ENCODE results near the gene NDUFC1.

DNA sequence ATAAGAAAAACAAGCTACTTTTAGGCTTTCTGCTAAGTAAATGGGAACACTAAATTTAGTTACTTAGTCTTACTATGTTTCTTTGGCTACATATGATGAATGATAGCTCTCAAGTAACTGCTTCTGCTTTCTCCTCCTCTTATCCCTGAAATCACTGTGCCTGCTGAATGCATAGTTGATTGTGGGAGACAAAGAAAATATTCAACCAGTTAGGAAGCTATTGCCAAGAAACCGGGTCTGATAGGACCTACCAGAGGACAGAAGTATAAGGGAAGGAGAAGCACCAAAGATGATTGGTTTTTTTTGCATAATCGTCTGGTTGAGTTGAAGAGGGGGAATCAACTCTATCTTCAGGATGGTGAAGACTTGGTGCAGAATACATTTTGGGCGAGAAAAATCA, 28.0 kb upstream of the NDUFC1 start:
- TF ChIP-seq, protein P1, sequence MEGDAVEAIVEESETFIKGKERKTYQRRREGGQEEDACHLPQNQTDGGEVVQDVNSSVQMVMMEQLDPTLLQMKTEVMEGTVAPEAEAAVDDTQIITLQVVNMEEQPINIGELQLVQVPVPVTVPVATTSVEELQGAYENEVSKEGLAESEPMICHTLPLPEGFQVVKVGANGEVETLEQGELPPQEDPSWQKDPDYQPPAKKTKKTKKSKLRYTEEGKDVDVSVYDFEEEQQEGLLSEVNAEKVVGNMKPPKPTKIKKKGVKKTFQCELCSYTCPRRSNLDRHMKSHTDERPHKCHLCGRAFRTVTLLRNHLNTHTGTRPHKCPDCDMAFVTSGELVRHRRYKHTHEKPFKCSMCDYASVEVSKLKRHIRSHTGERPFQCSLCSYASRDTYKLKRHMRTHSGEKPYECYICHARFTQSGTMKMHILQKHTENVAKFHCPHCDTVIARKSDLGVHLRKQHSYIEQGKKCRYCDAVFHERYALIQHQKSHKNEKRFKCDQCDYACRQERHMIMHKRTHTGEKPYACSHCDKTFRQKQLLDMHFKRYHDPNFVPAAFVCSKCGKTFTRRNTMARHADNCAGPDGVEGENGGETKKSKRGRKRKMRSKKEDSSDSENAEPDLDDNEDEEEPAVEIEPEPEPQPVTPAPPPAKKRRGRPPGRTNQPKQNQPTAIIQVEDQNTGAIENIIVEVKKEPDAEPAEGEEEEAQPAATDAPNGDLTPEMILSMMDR (conservative IDR thresholded peaks at IDR 0.05; ENCODE audit: low read depth, low read length): no peak
- TF ChIP-seq FOS (IDR thresholded peaks at IDR 0.05; ENCODE audit: low read depth, low read length) (no peak), POLR2A (IDR thresholded peaks at IDR 0.05; ENCODE audit: low read depth, low read length) (no peak), MXI1 (IDR thresholded peaks at IDR 0.05; ENCODE audit: borderline replicate concordance, low read depth, low read length) (no peak), CHD1 (IDR thresholded peaks at IDR 0.05; ENCODE audit: low read depth, low read length) (no peak)

All from IMR-90 (cell line).